HepG2 (cell line): ENCODE data around the gene SIKE1.
"Not testable (repeated sequence)": the region's sequence is repeated elsewhere in the genome, so short reads cannot be mapped to it uniquely, and the experiment has no call there.

Source experiments
- ELF1 ChIP-seq: sonication (generic); formaldehyde crosslinking; IDR thresholded peaks from 2 replicates; pipeline ENCODE4 v1.4.0; 2020; ENCODE audit warnings: missing genetic modification reagents
- FOXM1 ChIP-seq: sonication (generic); formaldehyde crosslinking; IDR thresholded peaks from 2 replicates; pipeline ENCODE4 v1.5.0; 2020; ENCODE audit warnings: missing genetic modification reagents

DNA sequence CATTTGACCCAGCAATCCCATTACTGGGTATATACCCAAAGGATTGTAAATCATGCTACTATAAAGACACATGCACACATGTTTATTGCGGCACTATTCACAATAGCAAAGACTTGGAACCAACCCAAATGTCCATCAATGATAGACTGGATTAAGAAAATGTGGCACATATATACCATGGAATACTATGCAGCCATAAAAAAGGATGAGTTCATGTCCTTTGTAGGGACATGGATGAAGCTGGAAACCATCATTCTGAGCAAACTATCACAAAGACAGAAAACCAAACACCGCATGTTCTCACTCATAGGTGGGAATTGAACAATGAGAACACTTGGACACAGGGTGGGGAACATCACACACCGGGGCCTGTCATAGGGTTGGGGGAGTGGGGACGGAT, 3.8 kb downstream of the SIKE1 start:
- not testable (repeated sequence) for TF ChIP-seq FOXM1 (CRISPR knock-in tag); ELF1
